ENCODE data around the gene TMEM86B.

Gene TMEM86B

DNA sequence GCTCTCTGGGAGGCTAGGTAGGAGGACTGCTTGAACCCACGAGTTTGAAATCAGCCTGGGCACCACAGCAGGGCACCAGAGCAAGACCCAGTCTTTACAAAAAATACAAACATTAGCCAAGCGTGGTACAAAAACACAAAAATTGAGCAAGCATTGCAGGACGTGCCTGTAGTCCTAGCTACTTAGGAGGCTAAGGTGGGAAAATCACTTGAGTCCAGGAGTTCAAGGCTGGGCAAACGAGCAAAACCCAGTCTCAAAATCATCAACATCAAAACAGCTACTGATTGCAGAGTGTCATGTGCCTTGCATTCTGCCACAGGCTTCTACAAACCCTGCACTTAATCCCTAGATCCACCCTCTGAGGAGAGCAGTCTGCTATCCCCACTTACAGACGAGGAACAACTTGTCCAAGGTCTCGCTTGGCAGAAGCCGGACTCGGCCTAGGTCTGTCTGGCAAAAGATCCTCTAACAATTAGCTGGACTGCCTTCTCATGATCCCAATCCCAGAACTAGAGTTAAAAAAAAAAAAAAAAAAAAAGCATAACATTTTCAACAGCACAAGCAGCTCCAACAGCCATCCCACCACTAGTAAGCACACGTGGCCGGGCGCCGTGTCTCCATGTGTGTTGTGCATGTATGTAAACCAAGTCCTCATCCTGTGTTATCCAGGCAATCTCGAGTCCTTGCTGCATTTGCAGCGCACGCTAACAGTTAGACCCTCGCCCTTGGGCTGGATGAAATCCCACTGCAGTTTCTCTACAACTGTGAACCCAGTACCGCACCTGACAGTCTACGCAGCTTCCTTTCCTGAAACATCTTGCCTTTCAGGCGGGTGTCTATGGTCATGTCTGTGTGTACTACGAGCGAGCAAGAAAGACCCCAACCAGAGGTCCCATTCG lies 28.2 kb upstream of the TMEM86B start:
- no peak for DNase-seq

DNA sequence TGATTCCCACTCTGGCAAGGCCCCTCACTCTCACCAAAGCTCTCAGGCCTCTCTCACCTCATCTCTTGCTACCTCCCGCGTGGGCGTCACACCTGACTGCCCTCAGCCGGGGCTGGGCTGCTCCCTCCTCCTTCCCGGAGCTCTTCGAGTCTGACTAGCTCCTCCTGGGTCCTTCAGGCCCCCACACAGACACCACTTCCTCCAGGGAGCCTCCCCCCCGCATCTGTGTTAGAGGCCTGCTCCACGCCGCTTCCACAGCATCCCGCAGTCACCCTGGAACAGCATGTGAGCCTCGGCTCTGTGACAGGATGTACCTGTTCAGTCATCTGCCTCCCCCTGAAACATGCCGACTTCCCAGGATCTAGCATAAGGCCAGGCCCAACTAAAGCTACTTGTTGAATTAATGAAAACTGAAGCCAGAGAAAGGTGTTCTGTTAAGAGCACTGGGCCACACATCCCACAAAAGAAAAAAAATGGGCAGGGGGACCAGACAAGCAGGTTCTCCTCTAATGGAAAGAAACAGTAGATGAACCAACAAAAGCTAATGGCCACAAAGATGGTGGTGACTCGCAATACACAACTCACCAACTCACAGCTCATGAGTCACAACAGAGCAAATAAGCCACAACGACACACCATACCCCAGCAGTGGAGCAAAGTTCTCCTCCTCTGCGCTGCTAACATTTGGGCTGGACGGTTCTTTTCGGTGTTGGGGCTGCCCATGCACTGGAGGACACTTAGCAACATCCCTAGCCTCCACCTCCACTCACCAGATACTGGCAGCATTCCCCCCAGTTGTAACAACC lies 27.3 kb upstream of the TMEM86B start:
- DNase-seq: no peak

DNA sequence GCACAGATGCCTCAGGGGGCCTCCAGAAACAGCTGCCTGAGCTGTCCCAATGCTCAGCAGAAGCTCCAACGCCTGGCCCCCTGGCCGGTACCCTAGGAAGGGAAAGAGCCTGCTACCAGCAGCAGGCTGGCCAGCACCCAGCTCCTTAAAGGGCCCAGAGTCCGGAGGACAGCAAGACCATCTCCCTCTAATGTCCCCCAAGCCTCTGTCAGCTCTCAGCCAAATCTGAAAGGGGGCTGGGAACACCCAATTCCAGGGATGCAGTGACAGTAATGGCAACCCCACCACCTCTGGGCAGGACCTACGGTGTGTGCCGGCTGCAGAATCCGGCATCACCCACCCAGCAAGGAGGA lies 26.0 kb upstream of the TMEM86B start:
- no peak for DNase-seq

DNA sequence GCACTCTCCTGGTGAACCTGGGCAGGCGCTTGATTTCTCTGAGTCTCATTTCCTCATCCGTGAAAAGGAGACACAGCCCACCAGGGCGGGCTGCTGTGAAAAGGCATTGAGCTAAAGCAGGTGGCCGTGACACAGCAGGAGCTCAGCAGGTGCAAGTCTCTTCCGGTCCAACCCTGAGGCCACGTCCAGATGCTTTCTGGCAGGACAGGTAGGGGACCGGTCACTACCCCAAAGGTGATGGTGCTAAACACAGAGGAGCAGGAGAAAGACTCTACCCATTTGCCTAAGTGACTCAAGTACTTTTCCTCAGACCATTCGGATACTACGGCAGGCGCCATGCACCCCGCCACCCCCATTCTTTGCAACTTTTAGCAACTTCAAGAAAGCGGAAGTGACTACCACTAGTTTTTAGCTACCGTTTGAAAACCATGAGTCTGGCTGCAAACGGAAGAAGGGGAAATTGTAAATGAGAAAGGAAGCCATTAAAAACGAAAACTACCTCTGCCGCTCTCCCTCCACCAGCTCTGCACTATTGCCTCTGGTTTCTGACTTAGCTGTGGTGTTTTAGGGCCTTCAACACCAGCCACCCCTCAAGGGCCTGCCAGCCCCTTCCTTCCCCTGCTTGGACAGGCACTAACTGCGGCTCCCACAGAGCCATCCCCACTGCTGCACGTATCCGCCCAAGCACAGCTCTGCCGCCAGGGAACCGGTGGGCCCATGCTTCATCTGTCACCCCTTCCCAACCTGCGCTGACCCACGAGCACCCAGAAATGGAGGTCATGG lies 25.5 kb upstream of the TMEM86B start:
- no peak for DNase-seq

DNA sequence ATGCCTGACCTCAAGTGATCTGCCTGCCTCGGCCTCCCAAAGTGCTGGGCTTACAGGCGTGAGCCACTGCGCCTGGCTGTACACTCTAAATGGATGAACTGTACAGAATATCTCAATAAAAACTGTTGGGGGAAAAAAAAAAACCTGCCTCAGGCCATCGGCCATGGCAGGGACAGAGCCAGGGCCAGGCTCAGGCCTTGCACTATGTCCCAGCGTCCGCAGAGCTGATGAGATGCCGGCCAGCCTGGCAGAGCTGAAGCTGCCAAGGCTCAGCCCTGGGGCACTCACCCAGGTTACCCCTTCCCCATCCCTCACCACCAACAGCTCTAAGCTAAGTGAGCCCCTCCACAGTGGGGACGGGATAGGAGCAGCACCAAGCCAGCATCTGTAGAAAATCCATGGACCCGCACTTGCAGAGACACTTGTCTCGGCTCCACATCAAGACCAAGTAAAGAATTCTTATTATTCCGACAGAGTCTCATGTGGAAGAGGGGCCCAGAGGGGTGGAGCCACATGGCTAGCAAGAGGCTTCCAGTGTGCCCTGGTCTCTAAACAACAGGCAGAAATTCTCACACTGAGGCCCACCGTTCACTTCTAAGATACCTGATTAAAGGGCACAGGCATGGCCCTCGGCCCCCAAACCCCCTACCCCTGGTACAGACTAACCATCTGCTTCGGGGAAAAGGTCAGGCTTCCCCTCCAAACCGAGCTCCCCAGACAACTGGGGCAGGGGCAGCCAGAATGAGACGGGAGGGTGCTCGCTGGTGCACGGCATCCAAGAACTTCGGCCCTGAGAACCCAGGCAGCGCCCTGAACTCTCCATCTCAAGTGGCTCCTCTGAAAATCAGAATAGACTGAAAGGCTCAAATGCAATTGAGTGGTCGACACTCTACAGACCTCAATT lies 24.4 kb upstream of the TMEM86B start:
- DNase-seq: no peak

DNA sequence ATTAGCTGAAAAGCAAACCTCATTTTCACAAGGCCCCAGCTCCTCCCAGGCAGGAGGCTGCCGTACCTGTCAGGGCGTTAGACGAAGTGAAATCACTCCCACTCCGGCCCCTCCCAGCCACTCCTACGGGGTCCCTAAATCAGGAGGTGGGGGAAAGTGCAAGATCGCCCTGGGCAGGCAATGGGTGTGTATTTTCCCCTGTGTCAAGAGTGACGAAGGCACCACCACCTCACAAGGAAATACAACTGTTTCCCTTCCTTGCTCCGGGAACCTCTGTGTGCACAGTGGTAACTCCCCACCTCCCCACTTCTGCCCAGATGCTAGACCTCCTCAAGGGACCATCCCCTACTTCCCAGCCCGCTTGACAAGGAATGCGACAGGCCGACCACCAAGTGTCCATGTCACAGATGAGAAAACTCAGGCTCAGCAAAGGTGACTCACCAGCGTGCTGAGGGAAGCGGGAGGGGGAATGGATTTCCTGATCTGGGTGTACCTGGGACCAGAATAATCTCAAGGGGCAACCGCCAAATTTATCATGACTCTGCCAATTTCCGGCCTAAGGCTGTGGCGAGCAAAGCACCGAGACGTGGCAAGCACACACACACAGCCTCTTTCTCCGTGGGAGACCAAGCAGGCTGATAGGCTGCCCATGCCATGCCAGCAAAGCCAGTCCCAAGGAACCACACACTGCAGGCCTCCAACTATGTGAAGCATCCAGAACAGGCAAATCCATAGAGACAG lies 22.9 kb upstream of the TMEM86B start:
- DNase-seq: no peak

DNA sequence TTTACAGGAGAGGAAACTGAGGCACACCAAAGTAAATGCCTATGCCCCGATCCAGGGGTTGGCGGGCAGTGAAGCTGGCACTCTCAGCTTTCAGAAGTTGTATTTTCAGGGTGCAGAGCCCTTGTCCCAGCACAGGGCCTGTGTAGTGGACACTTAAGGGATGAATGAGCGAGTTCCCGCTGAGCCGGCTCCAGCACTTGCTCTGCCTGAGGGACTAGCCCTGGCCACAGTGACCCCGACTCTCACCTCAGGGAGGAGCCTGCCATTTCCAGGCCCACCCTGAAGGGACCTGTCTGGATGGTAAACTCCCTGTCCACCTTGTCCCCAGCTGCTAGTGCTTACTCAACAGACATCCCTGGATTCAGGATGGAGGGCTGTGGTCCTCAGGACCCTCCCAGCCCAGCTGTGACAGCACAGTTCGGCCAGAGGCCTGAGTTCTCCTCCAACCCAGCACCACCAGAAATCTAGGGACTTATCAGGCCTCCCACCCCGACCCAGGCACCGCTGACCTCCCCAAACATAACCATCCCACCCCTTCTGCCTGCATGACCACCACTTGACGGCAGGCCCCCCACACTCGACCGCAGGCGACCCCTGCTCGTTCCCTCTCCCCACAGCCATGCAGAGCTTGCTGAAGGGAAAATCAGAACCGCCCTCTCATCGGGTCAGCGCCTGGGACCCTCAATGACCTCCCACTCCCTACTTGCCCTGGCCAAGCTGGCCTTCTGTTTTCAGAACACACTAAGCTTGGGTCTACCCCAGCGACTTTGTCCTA lies 21.9 kb upstream of the TMEM86B start:
- DNase-seq: no peak

DNA sequence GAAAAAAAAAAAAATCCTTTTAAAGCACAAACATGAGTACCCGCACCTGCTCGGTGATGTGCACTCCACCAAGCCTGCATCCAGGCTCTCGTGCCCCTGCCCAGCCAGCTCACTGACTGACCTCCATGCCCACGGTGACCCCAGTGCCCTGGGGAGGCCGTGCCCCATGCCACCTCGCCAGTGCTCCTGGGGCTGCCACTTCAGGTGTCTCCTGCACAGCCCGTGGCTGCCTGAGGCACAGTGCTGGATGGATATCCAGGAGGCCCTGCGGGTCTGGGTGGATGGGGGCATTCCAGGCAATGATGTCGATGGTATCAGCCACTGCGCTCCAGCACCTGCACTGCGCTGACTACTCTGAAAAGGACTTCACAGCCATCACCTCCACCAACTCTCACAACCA lies 21.3 kb upstream of the TMEM86B start:
- DNase-seq: no peak

DNA sequence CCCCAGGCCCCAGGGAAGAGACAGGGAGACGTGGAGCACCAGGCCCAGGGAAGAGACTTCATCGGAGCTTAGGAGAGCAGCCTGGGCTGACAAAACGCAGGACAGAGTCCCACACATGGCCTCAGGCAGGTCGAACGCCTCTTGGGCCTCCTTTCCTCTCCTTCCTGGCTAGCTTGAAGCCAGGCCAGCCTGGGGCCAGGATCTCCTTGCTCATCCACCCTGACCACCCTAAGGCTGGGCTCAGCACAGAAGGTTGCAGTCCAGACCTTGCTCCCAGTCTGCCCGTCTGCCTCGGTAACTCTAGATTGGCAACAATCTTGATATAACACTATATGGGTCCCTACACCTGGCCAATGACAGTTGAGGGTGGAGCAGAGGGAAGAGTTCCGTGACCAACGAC lies 20.1 kb upstream of the TMEM86B start:
- DNase-seq: no peak

DNA sequence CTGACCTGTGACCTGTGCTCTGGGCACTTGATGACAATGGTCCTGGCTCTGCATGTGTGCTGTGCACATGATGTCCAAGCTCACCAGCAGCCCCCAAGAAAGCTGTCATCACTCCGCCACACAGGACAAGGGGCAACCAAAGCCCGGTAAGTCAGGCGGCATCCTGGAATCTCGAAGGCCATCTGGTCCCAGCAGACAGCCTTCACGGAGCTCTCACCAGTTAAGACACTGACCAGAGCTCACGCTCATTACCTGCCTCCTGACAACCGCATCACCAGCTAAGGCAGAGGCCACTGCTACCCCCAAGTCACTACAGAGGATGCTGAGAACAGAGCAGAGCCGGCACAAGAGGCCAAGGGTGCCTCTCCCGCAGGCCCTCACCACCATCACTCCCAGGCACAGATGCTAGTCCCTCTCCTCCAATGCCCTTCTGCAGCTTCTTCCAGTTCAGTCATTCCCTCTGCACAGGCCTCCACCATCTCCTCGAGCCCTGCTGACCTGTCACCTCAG lies 19.7 kb upstream of the TMEM86B start:
- DNase-seq: no peak

DNA sequence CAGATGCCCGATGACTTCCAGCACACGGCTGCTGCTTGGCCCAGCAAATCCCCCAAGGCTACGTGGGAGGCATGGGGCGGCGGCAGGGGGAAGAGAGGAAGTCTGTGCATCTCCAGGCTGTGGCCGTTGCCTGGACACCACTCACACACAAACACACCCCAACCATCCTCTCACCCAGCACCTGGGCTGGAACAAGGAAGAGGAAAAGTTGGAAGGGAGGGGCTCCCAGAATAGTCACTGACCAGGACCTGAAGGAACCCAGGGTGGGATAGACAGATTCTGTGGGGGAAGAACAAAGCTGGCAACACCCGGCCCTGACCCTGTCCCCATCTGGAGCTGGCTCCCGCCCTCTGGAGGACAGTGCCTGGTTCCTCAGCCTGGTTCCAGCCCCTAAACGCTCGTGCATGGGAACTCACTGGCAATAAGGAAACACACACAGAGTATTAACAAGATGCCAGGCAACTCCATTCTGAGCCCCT lies 19.1 kb upstream of the TMEM86B start:
- DNase-seq: no peak

DNA sequence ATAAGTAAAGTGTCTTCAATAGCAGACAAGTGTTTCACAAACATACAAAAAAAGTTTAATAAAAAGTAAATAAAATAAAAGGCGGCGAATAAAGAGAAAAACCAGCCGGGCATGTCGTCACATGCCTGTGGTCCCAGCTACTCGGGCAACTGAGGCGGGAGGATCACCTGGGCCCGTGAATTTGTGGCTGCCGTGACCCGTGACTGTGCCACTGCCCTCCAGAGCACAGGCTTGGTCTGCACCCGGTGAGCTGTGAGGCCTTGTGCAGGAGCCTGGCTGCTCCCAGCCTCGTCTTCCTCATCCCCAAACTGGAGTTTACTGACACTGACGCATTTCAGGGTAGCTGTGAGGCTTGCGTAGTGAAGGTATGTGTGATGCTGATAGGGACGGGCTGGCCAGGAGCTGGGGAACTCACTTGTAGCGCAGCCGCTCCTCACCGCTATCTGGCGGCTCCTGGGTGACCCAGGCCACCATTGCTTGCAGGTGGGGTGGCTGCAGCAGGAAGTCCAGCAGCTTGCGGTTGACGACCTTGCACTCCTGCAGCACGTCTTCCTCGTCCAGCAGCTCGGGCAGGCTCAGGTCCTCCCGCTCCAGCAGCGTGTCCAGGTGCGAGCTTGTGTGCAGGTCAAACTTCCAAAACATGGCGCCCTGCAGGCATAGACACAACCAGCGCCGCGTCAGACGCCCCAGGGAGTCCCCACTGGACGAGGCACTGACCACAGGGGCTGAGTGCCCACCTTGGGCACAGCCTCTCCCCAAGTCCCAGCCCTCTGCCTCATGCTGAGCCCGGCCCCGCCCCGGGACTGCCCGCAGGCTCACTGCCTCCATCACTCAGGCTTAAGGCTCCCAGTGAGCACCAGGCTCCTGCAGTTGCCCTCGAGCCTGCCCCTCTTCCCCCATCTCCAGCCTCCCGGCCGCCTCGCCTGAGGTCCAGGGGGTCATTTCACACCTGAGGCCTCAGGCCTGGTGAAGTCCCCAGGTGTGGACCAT lies 18.2 kb upstream of the TMEM86B start:
- no peak for DNase-seq

DNA sequence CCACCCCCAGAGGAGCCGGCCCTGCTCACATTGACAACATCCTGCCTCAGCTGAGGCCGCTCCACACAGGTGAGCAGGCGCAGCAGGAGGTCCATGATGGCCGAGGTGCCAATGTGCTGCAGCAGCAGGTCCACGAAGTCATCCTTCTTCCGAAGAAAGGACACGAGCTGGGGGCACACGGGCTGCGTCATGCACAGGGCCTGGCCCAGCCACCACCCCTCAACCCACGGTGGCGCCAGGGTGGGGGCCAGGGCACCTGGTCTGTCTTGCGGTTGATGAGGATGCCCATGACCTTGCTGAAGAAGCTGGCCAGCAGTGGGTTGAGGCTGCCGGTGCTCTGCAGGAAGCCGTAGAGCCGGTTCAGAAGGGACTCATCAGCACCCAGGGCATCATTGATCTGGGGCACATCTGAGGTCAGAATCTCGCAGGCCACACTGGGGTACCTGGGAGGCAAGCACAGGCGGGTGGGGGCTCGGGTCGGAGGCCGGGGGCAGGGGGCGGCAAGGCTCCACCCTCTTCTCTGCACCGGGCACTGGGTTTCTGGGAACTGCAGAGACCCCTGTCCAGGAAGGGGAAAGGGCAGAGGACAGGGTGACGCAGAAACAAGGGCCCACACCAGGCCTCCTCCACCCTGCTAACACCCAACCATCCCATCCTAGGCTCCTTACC lies 16.8 kb upstream of the TMEM86B start:
- DNase-seq: no peak

DNA sequence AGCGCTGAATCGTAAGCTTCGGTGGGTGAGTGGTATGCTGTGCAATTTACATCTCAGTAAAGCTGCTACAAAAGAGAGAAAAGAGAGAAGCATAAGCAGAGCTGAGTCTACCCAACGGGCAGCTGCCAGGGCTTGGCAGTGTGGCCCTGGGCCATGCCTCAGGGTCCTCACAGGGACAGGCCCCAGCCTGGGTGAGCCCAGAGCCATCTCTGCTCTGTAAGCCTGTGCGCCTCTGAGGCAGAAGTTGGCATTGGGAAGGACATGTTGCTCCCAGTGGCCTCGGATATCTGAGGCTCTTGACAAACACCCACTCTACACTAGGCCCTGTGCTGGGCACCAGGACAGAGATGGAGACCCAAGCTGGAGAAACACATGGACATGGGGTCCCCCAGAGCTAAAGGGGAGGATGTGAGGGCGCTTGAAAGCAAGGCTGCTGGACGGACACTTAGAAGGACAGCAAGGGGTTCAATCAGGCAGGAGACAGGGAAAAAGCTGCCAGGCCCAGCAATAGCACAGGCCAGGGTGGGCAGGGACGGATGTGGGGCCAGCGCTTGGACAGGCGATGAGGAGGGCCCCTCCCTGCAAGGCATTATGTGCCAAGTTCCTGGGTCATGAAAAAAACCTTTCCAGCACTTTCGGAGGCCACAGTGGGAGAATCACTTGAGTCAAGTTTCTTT lies 15.6 kb upstream of the TMEM86B start:
- no peak for DNase-seq

DNA sequence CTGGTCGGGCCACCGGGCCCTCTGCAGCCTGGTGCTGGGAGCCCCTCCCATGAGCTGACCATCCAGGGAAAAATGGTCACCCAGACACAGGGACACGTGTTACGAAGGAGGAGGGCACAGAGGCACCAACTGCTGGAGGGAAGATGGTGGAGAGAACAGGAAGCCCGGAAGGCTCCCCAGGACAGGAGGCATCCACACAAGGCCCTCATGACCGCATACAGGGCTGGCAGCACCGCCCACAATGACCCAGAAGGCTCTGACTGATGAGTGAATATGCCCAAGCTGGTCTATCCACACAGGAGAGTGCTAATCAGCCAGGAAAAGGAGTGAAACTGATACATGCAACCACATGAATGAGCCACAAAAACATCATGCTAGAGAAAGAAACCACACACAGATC lies 14.0 kb upstream of the TMEM86B start:
- no peak for DNase-seq

DNA sequence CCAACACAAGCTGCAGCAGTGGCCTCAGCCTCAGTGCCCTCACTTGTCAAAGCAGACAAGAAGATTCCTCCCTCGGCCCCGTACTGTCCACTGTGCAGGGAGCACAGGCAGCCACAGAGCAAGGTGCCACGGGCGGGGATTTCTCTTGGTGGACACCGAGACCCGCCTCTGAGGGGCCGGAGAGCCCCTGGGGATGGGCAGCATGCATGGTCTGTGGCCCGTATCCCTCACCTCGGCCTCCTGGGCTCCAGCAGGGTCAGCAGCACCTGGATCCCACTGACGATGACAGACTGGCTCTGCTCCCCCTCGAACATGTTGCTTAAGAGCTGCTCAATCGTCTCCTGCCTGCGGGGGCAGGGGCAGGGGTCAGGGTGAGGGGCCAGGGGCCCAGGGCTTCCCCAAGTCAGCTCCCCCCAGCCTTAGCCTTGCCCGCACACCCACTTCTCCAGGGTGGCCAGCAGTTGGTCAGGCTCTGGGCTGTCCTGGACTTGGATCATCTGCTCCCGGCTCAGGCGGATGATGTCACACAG lies 13.4 kb upstream of the TMEM86B start:
- DNase-seq: no peak

DNA sequence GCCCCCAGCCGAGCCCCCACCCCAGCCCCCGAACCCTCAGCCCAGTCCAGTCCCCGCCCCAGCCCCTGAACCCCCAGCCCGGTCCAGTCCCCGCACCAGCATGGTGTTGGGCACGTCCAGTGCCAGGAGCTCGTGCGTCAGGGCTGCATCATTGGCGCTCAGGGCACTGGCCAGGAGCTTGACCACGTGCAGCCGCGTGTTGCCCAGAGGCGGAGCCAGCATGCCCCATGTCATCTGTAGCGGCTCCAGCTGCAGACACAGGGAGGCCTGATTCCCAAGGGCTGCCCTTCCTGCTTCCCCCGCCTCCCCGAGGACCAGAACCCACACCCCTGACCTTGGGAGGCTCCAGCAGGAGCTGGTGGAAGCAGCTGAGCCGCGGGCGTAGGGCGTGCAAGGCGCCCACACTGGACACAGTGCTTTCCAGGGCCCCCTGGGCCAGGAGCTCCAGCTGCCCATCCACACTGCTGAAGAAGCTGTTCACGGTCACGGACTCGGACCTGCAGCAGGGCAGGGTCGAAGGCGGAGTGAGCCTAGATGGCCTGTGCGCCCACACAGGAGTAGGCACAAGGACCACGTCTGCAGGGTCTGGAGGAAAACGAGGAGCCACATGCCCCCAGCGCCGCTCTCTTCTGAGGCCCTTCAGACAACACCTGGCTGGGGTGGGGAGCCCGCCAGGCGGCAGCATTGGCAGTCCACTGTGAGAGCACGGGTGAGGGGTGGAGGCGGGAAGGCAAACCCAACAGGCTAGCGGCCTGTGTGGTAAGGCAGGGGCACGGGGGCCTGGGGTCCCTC lies 12.8 kb upstream of the TMEM86B start:
- no peak for DNase-seq

All from NCI-H526 treated with DMSO at 0.1 percent for 48 hours (cell line).